Activated CD4-positive, alpha-beta T cell treated with anti-CD3 and anti-CD28 coated beads, Interleukin-2, amount 50 U/mL, for 16 hours (primary cell): ENCODE measurements around the gene SCAMP2.
"Not testable (repeated sequence)": the region's sequence is repeated elsewhere in the genome, so short reads cannot be mapped to it uniquely, and the experiment has no call there.

Source experiments
- DNase-seq: peaks from one replicate; pipeline ENCODE4 v3.0.0-alpha.2; 2020

SCAMP2 gene, protein sequence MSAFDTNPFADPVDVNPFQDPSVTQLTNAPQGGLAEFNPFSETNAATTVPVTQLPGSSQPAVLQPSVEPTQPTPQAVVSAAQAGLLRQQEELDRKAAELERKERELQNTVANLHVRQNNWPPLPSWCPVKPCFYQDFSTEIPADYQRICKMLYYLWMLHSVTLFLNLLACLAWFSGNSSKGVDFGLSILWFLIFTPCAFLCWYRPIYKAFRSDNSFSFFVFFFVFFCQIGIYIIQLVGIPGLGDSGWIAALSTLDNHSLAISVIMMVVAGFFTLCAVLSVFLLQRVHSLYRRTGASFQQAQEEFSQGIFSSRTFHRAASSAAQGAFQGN

GRCh38 chr15:74873036-74873755, at the start of gene SCAMP2:
Gene SCAMP2, minus strand, starts transcription at chr15:74873365. Its CDS starts 110 bp downstream, at chr15:74873255.
- peak; percentile 94 for DNase-seq

DNA sequence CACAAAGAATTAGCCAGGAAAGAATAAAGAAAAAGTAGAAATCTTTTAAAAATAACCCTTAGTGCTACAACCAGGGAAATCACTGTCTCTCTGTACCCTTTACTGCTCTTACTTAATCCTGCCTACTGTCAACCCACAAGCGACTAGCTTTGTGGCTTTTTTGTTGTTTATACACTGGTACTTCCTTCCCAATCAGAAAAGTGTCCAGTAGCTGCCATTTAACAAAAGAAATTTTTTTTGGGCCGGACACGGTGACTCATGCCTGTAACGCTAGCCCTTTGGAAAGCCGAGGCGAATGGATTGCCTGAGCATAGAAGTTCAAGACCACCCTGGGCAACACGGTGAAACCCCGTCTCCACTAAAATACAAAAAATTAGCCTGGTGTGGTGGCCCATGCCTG, 47.3 kb upstream of the SCAMP2 start:
- no peak for DNase-seq

GRCh38 chr15:74917676-74918075, 44.5 kb upstream of the SCAMP2 start:
- DNase-seq: no peak

- not testable (repeated sequence) for DNase-seq
Measured at GRCh38 chr15:74913799-74914198, 40.6 kb upstream of the SCAMP2 start.

- no peak for DNase-seq
Measured at GRCh38 chr15:74913041-74913440, 39.9 kb upstream of the SCAMP2 start.

GRCh38 chr15:74908635-74909034, 35.5 kb upstream of the SCAMP2 start:
- no peak for DNase-seq

GRCh38 chr15:74907163-74907870, 34.2 kb upstream of the SCAMP2 start:
- DNase-seq: peak; percentile 14

- peak; percentile 89 for DNase-seq
Measured at GRCh38 chr15:74906450-74907162, 33.4 kb upstream of the SCAMP2 start, which contains the start of gene FAM219B. Gene FAM219B, minus strand, starts transcription at chr15:74906851. Its CDS starts 51 bp downstream, at chr15:74906800.

DNA sequence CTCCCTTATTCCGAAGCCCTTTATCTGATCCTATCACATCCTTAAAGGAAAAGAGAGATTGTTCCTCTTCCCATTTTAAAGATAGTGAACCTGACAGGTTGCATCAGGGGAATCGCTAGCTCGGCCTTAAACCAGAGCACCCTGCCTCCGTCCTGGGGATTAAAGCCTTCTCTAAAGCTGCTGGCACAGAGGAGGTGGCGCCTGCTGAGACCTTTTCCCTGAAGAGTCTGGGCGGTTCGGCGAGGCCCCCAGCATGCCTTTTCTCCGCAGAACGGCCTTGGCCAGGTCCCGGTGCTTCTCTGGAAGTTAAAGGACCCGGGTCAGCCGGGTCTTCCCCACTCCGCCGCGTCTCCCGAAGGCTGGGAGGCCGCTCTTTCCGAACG, 32.9 kb upstream of the SCAMP2 start:
- DNase-seq: peak; percentile 26

DNA sequence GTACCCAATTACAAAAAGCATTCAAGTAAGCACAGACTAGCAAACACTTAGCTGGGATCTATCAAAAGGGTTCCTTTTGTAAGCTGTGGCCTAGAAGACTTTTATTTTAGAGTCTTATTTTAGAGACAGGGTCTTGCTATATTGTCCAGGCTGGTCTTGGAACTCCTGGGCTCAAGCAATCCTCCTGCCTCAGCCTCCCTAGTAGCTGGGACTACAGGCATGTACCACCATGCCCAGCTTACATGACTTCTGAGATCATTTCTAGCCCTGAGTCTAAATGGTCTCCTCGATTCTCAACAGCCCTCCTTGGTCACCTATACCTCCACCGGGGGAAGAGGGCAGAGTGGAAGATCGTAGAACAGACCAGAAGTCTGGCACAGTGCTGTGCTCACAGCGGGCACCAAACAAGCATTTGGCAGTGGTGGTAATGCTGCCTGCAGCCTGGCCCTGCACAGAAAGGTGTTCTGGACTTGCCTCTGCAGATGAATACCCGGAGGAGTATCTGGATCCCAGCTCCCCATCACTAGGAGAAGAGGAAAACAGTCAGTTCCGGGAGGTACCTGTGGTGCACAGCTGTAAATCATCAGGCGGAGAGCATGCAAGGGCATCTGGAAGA, 31.1 kb upstream of the SCAMP2 start:
- no peak for DNase-seq

DNA sequence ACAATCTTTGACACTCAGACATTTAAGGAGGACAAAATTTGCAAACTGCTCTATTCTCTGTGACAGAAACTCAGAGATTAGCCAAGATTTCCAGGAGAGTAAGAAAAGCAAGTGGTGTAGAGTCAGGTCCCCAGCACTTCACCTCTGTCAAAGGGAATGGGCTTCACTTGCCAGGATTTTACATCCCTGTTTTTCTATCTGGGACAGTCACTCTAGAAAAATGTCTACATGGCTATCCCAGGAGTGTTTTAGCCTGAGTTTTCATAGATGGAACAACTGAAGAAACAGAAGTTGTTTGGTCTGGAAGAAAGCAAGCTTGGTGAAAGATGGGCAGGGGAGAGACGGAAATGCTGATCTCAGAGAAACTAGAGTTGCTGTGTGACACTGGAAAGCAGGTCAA, 30.5 kb upstream of the SCAMP2 start:
- DNase-seq: no peak

DNA sequence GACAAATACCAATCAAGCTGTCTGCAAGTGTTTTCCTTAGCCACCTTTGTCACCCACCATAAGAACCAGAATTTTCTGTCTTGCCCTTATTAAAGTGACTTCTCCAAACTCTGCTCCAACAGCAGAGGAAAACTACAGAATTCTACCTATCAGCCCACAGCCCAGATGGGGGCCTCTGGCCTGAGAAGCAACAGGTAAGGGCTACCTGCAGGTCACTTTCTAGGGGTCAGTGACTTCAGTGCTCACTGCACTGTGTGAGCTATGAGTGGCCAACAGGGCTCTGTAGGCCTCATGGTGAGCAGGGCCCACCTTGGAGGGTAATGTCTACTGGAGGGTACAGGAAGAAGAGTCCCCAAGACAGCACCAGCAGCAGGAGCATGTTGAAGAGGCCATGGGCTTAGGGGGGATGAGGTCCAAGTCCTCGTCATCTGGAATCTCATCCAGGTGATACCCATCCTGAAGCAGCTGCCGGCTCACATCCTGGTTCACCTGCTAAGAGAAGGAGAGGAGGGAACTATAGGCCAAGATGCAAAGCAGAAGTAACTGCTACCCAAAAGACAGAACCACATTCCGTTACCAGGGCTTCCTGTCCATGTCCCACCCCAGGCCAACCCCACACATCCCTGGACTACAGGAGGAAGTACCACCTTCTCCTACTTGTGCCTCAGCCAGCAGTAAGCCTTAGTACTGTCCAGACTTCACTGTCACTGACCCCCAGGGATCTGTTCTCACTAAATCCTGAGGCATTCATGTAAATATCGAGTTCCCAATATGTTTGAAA, 29.3 kb upstream of the SCAMP2 start:
- no peak for DNase-seq

GRCh38 chr15:74901612-74902063, 28.5 kb upstream of the SCAMP2 start:
- peak; percentile 78 for DNase-seq

DNA sequence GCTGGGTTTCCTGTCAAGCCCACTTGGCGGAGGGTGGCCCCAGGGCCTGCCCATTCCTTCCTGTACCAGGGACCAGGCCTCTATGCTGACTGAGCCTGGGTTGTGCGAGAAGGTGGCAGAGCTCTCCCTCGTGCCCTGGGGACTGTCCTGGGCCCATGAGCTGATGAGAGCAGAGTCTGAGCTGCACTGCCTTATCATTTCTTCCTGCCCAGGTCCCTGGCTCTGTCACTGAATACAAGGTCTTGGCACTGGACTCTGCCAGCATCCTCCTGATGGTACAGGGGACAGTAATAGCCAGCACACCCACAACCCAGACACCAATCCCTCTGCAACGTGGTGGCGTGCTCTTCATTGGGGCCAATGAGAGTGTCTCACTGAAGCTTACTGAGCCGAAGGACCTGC, 24.1 kb upstream of the SCAMP2 start:
- no peak for DNase-seq

DNA sequence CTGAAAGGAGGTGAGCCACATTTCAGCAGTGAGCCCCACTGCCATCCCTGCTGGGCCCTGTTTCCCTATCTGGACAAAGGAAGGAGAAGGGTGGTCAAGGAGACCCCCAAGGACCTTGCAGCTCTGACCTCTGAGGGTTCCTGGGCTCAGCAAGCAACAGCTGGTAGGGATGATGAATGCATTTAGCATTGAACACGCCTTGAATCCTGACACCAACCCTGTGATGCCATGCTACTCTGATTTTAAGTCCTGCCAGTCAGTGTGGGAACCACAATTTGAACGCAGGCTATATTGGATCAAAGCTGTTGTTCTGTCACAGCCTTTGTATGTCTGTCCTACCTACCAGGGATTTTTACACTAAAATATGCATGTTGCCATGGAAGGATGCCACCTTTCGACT, 23.2 kb upstream of the SCAMP2 start:
- no peak for DNase-seq

- DNase-seq: no peak
Measured at GRCh38 chr15:74895830-74896229, 22.7 kb upstream of the SCAMP2 start.

DNA sequence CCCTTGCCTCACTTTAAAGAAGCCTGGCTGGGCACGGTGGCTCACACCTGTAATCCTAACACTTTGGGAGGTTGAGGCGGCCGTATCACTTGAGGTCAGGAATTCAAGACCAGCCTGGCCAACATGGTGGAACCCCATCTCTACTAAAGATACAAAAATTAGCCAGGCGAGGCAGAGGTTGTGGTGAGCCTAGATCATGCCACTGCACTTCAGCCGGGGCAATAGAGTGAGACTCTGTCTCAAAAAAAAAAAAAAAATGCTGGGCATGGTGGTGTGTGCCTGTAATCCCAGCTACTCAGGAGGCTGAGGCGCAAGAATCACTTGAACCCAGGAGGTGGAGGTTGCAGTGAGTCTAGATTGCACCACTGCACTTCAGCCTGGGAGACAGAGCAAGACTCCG, 21.2 kb upstream of the SCAMP2 start:
- DNase-seq: not testable (repeated sequence)

GRCh38 chr15:74893627-74894026, 20.5 kb upstream of the SCAMP2 start:
- peak; percentile 64 for DNase-seq

GRCh38 chr15:74892931-74893330, 19.8 kb upstream of the SCAMP2 start:
- DNase-seq: no peak

GRCh38 chr15:74892313-74892712, 19.1 kb upstream of the SCAMP2 start:
- DNase-seq: no peak

GRCh38 chr15:74891469-74891868, 18.3 kb upstream of the SCAMP2 start:
- no peak for DNase-seq

GRCh38 chr15:74890665-74890960, 17.4 kb upstream of the SCAMP2 start:
- no peak for DNase-seq
